GM12801 (cell line): Measurements from ENCODE around the gene MDH2.

Experiments used
- TF ChIP-seq, protein P1 (sequence below): IDR thresholded peaks from one replicate; pipeline ENCODE4 v1.5.1; 2011; ENCODE audit warnings: control low read depth; ENCODE audit not compliant: insufficient read length; ENCODE audit errors: extremely low read depth

MDH2 gene

GRCh38 chr7:76053461-76053860 is 5.6 kb downstream of the MDH2 start:
- TF ChIP-seq, protein P1, sequence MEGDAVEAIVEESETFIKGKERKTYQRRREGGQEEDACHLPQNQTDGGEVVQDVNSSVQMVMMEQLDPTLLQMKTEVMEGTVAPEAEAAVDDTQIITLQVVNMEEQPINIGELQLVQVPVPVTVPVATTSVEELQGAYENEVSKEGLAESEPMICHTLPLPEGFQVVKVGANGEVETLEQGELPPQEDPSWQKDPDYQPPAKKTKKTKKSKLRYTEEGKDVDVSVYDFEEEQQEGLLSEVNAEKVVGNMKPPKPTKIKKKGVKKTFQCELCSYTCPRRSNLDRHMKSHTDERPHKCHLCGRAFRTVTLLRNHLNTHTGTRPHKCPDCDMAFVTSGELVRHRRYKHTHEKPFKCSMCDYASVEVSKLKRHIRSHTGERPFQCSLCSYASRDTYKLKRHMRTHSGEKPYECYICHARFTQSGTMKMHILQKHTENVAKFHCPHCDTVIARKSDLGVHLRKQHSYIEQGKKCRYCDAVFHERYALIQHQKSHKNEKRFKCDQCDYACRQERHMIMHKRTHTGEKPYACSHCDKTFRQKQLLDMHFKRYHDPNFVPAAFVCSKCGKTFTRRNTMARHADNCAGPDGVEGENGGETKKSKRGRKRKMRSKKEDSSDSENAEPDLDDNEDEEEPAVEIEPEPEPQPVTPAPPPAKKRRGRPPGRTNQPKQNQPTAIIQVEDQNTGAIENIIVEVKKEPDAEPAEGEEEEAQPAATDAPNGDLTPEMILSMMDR, result no peak

DNA sequence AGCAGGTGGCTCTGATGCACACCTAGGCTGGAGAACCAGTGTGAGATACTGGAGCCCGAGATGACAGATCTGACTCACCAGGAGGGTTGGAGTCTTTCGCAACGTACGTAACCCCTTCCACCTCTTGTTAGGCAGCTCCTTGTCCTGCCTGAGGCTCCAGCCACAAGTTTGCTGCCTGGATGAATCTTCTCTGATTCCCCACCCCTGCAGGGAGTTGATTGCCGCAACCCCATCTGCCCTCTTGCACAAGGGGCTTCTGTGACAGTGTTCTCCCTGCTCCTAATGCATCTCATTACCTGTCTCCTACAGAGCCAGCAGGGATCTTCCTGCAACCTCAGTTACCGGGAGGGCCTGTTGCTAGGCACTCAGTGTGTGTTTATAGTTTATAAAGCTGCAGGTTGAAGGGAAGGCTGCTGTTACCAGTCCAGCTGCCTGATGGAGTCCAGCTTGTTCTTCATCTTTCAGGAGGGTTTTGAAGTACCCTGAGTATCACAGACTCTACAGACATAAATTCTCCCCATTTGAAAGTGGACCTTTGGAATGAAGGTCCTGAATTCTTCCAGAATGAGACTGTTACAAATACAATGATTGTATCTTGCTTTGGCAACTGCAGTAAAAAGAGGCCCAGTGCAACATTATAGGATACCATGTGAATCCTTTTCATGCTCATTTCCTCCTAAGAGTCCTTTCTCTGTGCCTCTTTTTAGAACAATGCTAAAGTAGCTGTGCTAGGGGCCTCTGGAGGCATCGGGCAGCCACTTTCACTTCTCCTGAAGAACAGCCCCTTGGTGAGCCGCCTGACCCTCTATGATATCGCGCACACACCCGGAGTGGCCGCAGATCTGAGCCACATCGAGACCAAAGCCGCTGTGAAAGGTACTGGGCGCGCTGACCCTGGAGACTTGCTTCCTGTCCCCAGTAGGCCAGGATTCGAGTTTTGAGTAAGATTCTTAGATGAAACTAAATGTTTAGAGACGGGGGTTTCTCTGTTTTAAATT is 6.5 kb downstream of the MDH2 start:
- TF ChIP-seq, protein P1, result no peak

- TF ChIP-seq, protein P1, result no peak
Observed at GRCh38 chr7:76056241-76056640, 8.3 kb downstream of the MDH2 start.

DNA sequence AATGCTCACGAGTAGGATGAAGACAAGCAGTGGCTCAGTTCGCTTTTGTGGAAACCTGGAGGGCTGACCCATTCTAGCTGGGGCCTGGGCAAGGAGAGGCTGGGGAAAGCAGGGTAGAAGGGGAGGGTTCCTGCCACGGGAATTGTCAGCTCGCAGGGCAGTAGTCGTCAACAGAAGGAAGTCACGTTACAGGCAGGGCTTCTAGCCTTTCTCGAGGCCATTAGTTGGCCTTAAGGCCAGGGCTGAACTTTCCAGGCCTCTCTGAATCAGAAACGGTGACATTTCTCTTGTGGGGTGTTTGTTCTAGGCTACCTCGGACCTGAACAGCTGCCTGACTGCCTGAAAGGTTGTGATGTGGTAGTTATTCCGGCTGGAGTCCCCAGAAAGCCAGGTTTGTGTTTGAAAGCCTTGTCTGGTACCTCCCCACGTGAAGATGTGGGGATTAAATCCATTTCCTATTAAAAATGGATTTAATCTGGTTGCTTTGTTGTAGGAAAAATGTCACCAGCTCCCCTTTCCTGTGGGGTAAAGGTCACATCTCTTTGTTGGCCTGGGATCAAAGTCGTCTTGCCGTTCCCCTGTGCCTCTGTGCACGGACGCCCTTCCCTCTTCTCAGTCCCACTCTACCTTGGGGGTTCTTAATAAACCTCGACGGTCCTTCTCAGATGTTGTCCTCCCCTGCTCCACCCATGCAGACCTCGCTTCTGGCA is 9.4 kb downstream of the MDH2 start:
- TF ChIP-seq, protein P1, result no peak

- TF ChIP-seq, protein P1, result no peak
Observed at GRCh38 chr7:76057813-76058145, 9.9 kb downstream of the MDH2 start.

- TF ChIP-seq, protein P1, result no peak
Observed at GRCh38 chr7:76060842-76061241, 12.9 kb downstream of the MDH2 start.

DNA sequence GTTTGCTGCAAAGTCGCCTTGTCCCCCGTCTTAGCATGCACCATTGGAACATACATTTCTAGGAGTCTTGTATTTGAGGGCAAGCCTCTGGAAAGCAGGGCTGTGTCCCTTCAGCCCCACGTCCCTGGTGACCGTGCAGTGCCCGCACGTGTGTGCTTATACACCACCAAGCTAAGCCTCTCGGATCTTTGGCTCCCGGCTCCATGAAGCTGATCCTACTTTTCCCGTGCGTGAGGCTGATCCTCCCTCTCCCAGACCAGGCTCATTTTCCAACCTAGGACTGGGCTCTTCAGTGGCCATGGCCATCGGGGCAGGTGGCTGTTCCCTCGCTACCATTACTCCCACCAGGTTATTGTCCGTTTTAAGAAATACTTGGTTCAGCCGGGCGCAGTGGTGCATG is 14.3 kb downstream of the MDH2 start:
- TF ChIP-seq, protein P1, result no peak
